IPS-NIHi7 (cell line): Measurements from ENCODE around the gene CENPC.
"Not testable (repeated sequence)": the region's sequence is repeated elsewhere in the genome, so short reads cannot be mapped to it uniquely, and the experiment has no call there.

Experiments used
- DNase-seq: peaks from one replicate; pipeline ENCODE4 v3.0.0; 2012; ENCODE audit warnings: mixed read lengths; ENCODE audit errors: extremely low spot score

Gene CENPC

GRCh38 chr4:67552146-67552792 lies 7.0 kb upstream of the CENPC start:
- not testable (repeated sequence) for DNase-seq

DNA sequence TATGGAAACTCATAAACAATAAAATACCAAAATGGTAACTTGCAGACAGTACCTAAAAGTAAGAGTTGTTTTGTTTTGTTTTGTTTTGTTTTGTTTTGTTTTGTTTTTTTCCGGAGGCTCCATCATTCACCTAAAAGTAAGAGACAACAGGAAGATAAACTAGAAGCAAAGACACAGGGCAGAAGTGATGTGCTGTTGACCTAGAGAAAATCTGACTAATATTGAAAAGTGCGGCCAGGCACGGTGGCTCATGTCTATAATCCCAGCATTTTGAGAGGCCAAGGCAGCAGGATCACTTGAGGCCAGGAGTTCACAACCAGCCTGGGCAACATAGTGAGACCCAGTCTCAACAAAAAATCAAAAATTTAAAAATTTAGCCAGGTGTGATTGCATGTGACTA lies 5.6 kb upstream of the CENPC start:
- DNase-seq, result no peak

DNA sequence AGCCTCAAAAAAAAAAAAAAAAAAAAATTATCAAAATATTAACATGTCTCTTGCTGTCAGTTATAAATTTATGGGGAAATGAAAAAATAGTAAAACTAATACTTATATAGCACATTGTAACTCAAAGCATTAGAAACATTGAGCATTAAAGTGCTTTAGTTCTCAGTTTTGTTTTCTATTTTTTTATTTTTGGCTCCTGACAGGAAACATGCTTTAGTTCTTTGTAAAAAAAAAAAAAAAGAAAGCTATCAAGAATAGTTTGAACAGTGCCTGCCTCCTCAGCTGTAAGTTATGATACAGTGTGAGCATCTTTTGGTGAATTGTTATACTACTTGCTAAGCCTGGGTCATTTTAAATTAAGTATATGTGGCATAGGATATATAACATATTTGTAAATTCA lies 5.1 kb upstream of the CENPC start:
- no peak for DNase-seq

DNA sequence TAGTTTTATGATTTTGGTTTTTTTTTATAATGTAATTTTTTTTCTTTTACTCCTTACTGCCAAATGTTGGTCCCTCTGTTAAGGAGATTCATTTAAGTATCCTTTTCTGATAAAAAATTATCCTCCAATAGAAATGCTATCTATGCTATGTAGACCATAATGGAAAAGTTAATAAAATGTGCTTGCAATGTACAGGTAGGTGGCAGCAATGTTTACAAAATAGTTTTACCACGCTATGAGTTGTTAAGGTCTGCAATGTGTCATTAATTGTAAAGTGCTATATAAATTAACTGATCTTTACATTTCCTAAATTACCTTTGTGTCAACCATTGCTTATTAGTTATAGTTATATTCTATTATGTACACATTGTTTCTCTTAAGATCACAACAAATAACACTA lies 3.8 kb upstream of the CENPC start:
- no peak for DNase-seq

DNA sequence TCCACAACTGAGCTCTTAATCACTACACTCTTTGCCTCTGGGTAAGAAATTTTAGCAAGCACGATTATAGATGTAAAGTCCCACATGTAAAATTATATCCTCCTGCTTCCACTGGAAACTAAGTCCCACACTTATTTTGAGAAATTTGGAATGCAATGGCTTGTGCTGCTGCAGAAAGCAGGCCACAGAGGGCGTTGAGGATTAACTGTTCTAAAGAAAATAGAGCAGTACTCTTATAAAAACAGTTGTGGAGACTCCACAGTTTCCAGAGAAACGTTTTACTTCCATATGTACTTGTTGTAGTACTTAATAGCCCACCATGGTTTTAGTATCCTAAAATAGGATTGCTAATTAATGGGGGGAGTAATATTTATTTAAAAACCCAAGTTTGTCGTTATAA lies 1.7 kb upstream of the CENPC start:
- no peak for DNase-seq

GRCh38 chr4:67546004-67546356 lies 677 bp upstream of the CENPC start:
- no peak for DNase-seq

GRCh38 chr4:67542076-67542475 lies 3.2 kb downstream of the CENPC start:
- DNase-seq, result no peak

- no peak for DNase-seq
Measured at GRCh38 chr4:67539830-67540229, 5.5 kb downstream of the CENPC start.

DNA sequence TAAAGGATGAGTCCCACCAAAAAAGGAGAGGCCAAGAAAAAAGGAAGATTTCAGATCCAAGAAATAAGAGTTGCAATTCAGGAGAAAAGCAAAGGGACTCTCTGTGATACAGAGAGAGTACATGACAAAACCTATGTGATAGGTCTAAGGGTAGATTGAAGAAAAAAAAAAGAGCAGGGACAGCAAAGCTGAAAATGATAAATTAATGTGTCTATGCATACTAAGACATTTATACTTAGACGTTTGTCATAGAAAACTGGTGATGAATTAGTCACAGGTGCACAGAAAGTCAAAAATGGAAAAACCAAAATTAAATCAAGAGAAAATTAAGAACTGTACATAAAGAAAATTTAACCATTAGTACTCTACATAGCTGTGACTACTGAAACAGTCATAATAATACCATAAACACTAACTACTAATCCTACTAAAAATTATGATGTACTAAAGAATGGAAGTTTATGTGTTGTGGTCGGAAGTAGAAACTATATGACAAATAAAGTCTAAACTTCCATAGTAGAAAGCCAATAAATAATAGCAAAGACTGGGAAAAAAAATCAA lies 9.9 kb downstream of the CENPC start:
- no peak for DNase-seq

- DNase-seq, result no peak
Measured at GRCh38 chr4:67533112-67533511, 12.2 kb downstream of the CENPC start.

DNA sequence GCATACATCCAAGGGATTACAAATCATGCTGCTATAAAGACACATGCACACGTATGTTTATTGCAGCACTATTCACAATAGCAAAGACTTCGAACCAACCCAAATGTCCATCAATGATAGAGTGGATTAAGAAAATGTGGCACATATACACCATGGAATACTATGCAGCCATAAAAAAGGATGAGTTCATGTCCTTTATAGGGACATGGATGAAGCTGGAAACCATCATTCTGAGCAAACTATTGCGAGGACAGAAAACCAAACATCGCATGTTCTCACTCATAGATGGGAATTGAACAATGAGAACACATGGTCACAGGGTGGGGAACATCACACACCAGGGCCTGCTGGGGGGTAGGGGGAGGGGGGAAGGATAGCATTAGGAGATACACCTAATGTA lies 12.9 kb downstream of the CENPC start:
- not testable (repeated sequence) for DNase-seq

- no peak for DNase-seq
Measured at GRCh38 chr4:67531379-67531962, 13.8 kb downstream of the CENPC start.

DNA sequence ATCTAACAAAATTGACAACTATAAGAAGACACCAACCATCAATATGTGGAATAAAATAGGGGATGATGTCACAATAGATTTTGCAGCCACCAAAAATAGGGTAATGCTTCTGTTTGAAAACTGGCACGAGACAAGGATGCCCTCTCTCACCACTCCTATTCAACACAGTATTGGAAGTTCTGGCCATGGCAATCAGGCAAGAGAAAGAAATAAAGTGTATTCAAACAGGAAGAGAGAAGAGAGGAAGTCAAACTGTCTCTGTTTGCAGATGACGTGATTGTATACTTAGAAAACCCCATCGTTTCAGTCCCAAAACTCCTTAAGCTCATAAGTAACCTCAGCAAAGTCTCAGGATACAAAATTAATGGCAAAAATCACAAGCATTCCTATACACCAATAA lies 21.2 kb downstream of the CENPC start:
- DNase-seq, result not testable (repeated sequence)

- no peak for DNase-seq
Measured at GRCh38 chr4:67522851-67523671, 22.2 kb downstream of the CENPC start.

DNA sequence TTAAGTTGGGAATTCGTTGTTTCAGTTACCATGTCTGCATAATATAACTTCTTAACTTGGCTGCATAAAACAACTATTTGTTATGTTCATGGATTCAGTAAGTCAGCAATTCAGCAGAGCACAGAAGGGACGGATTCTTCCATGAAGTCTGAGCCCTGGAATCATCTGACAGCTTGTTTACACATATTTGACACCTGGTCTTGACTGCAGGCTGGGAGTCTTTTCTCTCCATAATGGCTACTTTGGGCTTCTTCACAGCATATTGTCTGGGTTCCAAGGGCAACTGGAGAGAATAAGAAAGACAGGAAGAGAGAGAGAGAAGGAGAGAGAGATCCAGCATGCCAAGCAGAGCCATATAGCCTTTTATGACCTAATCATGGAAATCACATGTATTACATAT lies 23.1 kb downstream of the CENPC start:
- no peak for DNase-seq

DNA sequence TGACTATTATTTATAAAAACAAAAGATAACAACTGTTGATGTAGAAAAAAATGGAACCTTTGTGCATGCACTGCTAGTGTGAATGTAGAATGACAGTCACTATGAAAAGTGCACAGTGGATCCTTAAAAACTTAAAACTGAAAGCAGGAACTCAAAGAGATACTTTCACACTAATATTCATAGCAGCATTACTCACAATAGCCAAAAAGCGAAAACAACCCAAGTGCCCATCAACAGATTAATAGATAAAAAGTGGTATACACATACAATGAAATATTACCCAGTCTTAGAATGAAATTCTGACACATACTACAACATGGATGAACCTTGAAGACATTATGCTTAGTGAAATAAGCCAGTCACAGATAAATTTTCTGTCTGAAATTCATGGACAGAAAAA lies 23.8 kb downstream of the CENPC start:
- no peak for DNase-seq

- DNase-seq, result no peak
Measured at GRCh38 chr4:67520141-67520540, 25.2 kb downstream of the CENPC start.

DNA sequence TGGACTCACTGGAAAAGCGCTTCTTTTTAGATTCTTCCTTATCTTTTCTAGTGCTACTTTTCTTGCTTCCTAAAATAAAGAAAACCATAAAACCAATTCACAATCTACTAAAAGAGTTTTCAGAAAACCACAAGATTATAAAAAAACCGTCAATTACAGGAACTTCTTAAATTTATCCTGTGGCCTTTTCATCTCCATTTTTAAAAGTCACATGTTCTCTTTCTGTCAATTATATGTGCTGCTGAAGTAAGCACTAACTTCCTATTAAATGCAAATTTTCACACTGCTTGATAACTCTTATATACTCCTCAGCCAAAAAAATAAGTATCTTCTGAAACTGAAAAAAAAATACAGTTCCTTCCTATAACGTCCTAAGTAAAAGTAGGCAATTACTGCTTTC lies 32.8 kb downstream of the CENPC start:
- DNase-seq, result no peak

- DNase-seq, result no peak
Measured at GRCh38 chr4:67500373-67500772, 44.9 kb downstream of the CENPC start.

GRCh38 chr4:67499799-67500198 lies 45.5 kb downstream of the CENPC start:
- DNase-seq, result no peak

DNA sequence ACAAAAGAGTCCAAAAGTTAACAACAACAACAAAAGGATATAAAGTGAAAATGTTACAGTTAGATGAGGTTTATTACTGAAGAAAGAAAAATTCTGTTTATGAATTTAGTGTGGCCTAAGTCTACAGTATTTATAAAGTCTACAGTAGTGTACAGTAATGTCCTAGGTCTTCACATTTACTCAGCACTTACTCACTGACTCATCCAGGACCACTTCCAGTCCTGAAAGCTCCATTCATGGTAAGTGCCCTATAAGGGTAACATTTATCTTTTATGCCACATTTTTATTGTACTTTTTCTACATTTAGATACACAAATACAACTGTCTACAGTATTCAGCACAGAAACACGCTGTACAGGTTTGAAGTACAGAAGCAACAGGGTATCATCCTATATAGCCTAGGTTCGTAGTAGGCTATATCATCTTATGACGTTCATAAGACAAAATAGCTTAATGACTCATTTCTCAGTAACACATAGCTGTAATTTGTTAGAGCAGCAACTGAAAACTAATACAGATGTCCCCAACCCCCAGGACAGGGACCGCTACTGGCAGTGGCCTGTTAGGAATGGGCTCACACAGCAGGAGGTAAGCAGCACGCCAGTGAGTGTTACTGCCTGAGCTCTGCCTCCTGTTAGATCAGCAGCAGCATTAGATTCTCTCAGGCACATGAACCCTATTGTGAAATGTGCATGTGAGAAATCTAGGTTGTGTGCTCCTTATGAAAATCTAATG lies 61.3 kb downstream of the CENPC start:
- peak; percentile 15 for DNase-seq

DNA sequence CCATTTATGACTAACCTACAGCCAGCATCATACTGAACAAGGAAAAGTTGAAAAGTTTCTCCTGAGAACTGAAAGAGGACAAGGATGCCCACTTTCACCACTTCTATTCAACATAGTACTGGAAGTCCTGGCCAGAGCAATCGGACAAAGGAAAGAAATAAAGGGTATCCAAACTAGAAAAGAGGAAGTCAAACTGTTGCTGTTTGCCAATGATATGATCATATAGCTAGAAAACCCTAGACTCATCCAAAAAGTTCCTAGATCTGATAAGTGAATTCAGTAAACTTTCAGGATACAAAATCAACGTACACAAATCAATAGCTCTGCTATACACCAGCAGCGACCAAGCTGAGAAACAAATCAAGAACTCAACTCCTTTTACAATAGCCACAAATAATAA lies 64.5 kb downstream of the CENPC start:
- no peak for DNase-seq
